TTC549 (cell line): ENCODE results near the gene TMPRSS11A.

Source experiments
- FAIRE-seq: peaks from 2 replicates; lab custom pipeline; 2012; peaks lifted over from hg19 to GRCh38; lab: Jason Lieb, UNC

Gene TMPRSS11A, protein sequence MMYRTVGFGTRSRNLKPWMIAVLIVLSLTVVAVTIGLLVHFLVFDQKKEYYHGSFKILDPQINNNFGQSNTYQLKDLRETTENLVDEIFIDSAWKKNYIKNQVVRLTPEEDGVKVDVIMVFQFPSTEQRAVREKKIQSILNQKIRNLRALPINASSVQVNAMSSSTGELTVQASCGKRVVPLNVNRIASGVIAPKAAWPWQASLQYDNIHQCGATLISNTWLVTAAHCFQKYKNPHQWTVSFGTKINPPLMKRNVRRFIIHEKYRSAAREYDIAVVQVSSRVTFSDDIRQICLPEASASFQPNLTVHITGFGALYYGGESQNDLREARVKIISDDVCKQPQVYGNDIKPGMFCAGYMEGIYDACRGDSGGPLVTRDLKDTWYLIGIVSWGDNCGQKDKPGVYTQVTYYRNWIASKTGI

DNA sequence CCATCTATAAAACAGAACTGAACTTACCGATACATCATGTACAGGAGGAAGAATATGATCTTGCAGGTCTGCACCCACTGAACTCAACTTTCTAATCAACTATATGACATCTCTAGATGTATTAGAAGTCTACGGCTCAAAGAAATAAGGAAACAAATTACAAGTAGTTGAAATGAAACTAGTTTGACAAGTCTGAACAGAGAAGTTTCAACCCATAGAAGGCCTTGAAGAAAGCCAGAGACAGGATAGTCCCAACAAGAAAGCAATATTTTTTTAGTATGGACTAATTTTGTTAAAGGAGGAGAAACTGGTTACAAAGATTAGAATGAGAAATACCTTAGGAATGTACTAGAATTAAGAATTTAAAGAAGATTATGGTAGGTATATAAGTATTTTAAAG, at the start of gene TMPRSS11A:
TSS of gene TMPRSS11A (minus strand) at position 138 of the 400 bp plus-strand sequence. CDS start at position 38, 100 bp downstream.
- no peak for FAIRE-seq

GRCh38 chr4:68011684-68012083, 48.4 kb upstream of the TMPRSS11A start:
- FAIRE-seq: no peak

GRCh38 chr4:68002906-68003305, 39.6 kb upstream of the TMPRSS11A start:
- no peak for FAIRE-seq

- FAIRE-seq: no peak
Observed at GRCh38 chr4:67996127-67996526, 32.8 kb upstream of the TMPRSS11A start.

- no peak for FAIRE-seq
Observed at GRCh38 chr4:67988991-67989390, 25.7 kb upstream of the TMPRSS11A start.

GRCh38 chr4:67983333-67983732, 20.0 kb upstream of the TMPRSS11A start:
- no peak for FAIRE-seq

GRCh38 chr4:67980512-67980911, 17.2 kb upstream of the TMPRSS11A start:
- no peak for FAIRE-seq

- no peak for FAIRE-seq
Observed at GRCh38 chr4:67973608-67974007, 10.3 kb upstream of the TMPRSS11A start.

DNA sequence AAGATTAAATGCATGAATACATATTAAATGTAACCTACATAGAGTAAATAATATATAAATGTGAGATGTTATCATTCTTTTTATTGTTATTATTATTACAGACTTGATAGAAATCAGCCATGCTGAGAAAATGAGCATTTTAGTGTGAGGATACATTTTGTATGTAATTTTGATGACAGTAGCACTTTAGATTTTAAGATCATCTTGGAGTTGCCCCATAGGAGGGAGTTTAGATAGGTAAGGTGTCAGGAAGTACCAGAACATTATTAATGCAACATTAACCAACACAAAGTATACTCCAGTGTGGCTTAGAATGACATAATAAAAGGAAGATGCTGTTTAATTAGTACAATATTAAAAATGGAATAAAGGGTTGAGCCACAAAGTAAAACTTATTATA, 8.4 kb downstream of the TMPRSS11A start:
- FAIRE-seq: no peak

DNA sequence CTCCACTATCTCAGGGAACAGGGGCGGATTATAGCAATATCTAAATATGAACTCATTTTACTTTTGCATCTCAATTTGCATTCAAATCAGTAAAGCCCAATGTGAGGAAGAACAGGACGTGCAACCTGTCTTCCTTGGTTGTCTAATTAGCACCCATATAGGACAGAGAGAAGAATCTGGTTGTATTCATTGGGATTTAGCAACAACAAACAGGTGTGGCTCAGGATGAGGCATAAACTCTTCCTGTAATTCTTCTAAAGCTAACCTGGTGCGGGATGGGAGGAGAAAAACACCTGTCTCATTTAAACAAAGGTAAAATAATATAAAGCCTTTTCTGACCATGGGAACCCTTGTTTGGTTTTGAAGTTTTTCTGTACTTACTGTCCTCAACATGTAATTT, 22.2 kb downstream of the TMPRSS11A start:
- FAIRE-seq: no peak

DNA sequence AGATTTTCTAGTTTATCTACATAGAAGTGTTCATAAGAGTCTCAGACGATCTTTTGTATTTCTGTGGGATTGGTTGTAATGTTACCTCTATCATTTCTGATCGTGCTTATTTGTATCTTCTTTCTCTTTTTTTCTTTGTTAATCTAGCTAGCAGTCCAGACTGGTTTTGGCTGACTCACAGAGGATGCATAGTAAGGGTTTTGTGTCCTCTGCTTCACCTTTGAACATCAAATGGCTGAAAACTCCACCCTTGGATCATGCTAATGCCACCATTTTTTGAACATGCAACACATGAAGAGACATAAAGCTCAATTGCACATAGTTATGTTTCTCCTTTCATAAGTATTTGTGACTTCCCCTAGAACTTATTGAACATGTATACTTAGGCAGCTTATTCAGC, 22.8 kb downstream of the TMPRSS11A start:
- FAIRE-seq: no peak

DNA sequence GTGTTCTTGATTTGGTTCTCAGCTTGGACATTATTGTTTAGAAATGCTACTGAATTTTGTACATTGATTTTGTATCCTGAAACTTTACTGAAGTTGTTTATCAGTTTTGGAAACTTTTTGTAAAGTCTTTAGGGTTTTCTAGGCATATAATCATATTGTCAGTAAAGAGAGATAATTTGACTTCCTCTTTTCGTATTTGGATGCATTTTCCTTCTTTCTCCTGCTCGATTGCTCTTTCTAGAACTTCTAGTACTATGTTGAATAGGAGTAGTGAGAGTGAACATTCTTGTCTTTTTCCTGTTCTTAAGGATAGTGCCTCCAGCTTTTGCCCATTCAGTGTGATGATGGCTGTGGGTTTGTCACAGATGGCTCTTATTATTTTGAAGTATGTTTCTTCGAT, 24.1 kb downstream of the TMPRSS11A start:
- no peak for FAIRE-seq

DNA sequence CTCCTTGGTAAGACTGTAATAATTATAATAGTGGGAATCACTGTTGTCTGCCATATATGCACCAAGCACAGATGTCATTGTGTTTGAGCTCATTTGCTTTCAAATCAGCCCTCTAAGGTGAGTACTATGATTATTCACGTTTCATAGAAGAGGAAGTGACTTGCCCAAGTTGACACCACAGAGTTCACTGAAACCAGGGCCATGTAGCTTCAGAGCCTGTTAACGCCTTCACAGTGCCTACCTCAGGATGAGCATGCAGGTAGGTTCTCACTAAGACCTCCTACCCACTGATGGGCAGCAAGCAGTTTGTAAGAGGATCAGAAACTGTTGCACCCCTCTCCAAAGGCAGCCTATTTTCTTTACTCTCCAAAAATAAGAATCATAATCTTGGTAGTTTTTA, 27.4 kb downstream of the TMPRSS11A start:
- FAIRE-seq: no peak

- no peak for FAIRE-seq
Observed at GRCh38 chr4:67934628-67935027, 28.7 kb downstream of the TMPRSS11A start.

- no peak for FAIRE-seq
Observed at GRCh38 chr4:67933755-67934154, 29.5 kb downstream of the TMPRSS11A start.

- no peak for FAIRE-seq
Observed at GRCh38 chr4:67933038-67933437, 30.3 kb downstream of the TMPRSS11A start.

- no peak for FAIRE-seq
Observed at GRCh38 chr4:67931256-67931655, 32.0 kb downstream of the TMPRSS11A start.

DNA sequence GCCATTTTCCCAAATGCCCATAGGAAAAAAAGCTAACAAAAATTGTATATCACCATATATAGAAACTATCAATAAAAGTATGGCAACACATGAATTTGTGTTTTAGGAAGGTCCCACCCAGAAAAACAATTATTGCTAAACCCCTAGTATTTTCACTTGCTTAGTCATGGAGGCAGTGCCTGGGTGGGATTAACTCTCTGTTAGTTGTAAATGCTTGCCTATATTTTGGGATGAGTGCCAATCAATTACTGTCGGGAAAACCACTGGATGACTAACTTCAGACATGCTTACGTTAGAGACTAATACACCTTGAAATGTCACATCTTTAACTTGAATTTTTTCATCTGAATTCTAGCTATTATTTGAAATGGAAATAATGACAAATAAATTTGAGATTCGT, 33.9 kb downstream of the TMPRSS11A start:
- no peak for FAIRE-seq

DNA sequence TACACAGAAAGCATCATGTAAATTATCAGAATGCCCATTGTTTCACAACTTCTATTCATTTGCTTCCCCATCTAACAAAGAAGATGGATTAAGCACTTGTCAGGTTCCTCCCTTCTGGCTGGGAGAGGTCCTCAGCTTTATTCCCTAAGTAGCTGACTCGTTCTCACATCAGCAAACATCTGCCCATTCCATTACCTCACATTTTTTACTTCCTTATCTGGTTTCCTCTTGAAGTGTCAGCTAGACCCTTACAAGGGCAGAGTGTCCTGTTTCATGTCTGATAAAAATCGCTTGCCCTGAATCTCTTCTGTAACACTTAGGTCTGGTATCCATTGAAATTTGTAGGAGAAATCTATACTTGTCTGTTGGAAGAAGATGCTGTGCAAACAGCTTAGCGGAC, 34.7 kb downstream of the TMPRSS11A start:
- no peak for FAIRE-seq

DNA sequence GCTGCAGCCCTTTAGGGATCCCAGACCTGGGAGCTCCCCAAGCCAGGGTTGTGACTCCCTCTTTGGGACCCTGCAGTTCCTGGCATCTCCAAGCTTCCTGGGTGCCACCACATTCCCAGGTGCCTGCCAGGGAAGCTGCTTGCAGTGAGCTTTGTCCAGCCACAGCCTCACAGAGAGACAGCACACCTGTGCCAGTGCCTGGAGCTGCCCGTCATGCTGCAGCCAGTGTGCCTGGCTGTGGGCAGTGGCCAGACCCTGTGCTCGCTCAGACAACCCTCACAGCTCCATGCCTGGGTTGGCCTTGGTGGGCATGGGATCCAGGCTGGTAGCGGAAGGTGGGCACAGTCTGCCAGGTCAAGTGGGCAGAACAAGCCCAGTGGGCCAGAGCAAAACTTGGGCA, 36.0 kb downstream of the TMPRSS11A start:
- FAIRE-seq: no peak

DNA sequence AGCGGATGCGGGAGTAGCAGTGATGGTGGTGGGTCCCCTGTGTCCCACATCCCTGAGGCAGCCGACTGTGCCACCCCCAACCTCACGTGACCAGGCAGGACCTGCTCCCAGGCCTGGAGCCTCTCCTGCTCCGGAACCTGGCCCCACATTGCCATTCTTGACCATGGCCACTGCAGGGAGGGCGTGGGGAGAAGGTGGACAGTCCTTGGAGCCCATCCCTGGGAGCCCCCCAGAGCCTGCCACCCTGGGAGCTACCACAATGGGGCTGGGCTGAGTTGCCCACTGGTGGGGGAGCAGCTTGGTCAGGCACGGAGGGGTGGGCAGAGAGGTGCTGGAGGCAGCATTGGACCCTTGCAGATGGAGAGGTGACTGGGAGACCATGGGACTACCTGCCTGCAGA, 36.8 kb downstream of the TMPRSS11A start:
- FAIRE-seq: no peak

GRCh38 chr4:67922697-67923096, 40.6 kb downstream of the TMPRSS11A start:
- no peak for FAIRE-seq

DNA sequence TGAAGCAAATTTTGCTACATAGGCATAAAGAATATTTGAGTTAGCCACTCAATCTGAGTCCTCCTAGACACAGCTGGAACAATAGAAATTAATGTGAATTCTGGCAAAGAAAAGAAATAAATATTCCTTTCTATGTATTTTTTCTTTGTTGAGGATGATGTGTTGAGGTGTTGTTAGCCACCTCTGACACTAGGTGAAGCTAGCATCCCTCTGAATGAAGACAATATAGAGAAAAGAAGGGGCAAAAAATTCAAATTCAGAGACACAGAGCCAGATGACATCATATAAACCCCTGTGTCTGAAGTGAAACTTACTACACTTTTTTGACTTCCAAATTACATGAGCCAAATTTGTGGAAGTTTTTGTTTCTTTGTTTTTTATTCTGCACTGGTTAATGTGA, 44.9 kb downstream of the TMPRSS11A start:
- no peak for FAIRE-seq

- FAIRE-seq: no peak
Observed at GRCh38 chr4:67915400-67915966, 47.8 kb downstream of the TMPRSS11A start.
